ENCODE measurements around the gene SRPX2. TPM values are rescaled to one million over a fixed set of nuclear protein-coding genes. Genes with fewer than 3 reads are reported as not detected.

Gene SRPX2
- total and polyA plus RNA-seq, 9 of the 15 experiments (the other 6 are each of a cell fraction or from before 2014, with no cell fraction given) = 0.13 to 0.20 TPM; not detected in 7

DNA sequence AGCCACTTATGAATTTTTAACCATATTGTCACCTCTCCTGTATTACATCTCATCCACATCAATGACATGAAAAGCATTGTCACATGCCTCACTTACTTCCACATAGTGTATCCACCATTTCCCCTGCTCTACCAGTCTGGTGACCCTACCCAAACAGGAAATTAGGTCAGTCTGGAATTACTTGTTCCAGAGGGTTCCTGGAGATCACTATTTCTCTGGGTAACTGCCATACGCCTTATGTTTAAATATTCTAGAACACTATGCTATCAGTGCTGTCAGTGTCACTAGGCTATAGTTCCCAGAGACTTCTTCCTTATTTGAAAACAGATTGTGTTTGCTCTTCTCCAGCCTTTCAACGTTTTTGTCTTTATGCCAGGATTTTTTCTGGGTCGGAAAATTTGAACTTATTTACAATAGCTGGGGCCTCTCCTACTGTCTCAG is 15.0 kb downstream of the SRPX2 start:
- Histone ChIP-seq H3K79me2 (ENCODE audit: control insufficient read depth, insufficient read depth, low read length) (no peaks in the 10 kb centered on the region), H3K27ac (ENCODE audit: extremely low read depth, low read depth, low read length) (no peak overlapping the region), H4K20me1 (replicated peaks; ENCODE audit: control insufficient read depth, insufficient read depth, low read length) (no peaks in the 10 kb centered on the region), H2AFZ (ENCODE audit: low read depth, low read length) (no peak overlapping the region), H3K9me3 (replicated peaks; ENCODE audit: control insufficient read depth, insufficient read depth, low read depth, low read length) (no peaks in the 10 kb centered on the region), H3K27me3 (ENCODE audit: control insufficient read depth in 2 of 2, insufficient read depth in 2 of 2, low read length in 2 of 2) (no peaks in the 10 kb centered on the region; a peak in 1 of 5 replicates), H3K9ac (ENCODE audit: insufficient read depth in 1 of 2, low read depth in 2 of 2, low read length in 2 of 2) (no peak overlapping the region), H3K4me2 (ENCODE audit: insufficient read depth, low read length) (no peak overlapping the region), H3K4me1 (replicated peaks in 1 of 2; ENCODE audit: control insufficient read depth in 2 of 2, insufficient read depth in 2 of 2, low read length in 2 of 2) (no peaks in the 10 kb centered on the region), H3K9me1 (ENCODE audit: control insufficient read depth, insufficient read depth, low read length) (no peaks in the 10 kb centered on the region), H3K36me3 (ENCODE audit: control insufficient read depth, insufficient read depth, low read length) (no peaks in the 10 kb centered on the region), H3K4me3 (no peak overlapping the region)
- ATAC-seq (no peak), DNase-seq (ENCODE audit: extremely low read depth in 1 of 4, low spot score in 3 of 4) (no peak), FAIRE-seq (no peak)
- in situ Hi-C loops (cut with MboI) = no loop called here
- ChIA-PET CTCF (ENCODE audit: low intra/inter-chr PET ratio) (no interaction called here), POLR2A (no interaction called here)
- no TSS peak for BruUV-seq (replicated peaks)
- TF ChIP-seq RHOXF2B (CRISPR knock-in tag; conservative IDR thresholded peaks at IDR 0.05) = no peak
- TF ChIP-seq ZNF124 (CRISPR knock-in tag; IDR thresholded peaks at IDR 0.05) = no peak
- no peak for TF ChIP-seq HOXB6 (CRISPR knock-in tag; IDR thresholded peaks at IDR 0.05; ENCODE audit: borderline replicate concordance)
- TF ChIP-seq PHF21A (IDR thresholded peaks at IDR 0.05; ENCODE audit: borderline replicate concordance, low read depth) = no peak
- TF ChIP-seq ZKSCAN1 (IDR thresholded peaks at IDR 0.05; ENCODE audit: low read depth, low read length) = no peak
- no peak for TF ChIP-seq PHF8 (IDR thresholded peaks at IDR 0.05; ENCODE audit: borderline replicate concordance, low read length)
- TF ChIP-seq FOSL1 (tag; conservative IDR thresholded peaks at IDR 0.05) = no peak
- TF ChIP-seq ELF2 (CRISPR knock-in tag; IDR thresholded peaks at IDR 0.05) = no peak
- no peak for TF ChIP-seq ZNF609 (CRISPR knock-in tag; IDR thresholded peaks at IDR 0.05; ENCODE audit: borderline replicate concordance)
- no peak for TF ChIP-seq ZNF239 (CRISPR knock-in tag; IDR thresholded peaks at IDR 0.05)
- TF ChIP-seq, protein P1, sequence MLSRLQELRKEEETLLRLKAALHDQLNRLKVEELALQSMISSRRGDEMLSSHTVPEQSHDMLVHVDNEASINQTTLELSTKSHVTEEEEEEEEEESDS (CRISPR knock-in tag; IDR thresholded peaks at IDR 0.05) = no peak
- WGBS (ENCODE audit: insufficient coverage, low coverage, missing lambda C conversion rate) = 2% methylated on average over 3 of the region's 3 CpGs
- intact Hi-C loops (cut with micrococcal nuclease) = no loop called here
